HepG2 (cell line): Measurements from ENCODE around the gene OR52H1. TPM values are rescaled to one million over a fixed set of nuclear protein-coding genes. Genes with fewer than 3 reads are reported as not detected.

Experiments
- ATAC-seq: fragments of 200-7000 bp; cut with Tn5 transposase; 3 replicates; pipeline ENCODE4 v1.9.1; 2020; ENCODE audit warnings: mild to moderate bottlenecking, moderate library complexity
- BruUV-seq: library from RNA; stranded (reverse); fragments of 400-500 nt; replicated peaks from 2 replicates; lab custom pipeline; 2021; lab: Mats Ljungman, UMichigan
- CTCF ChIA-PET: fragments of 300-600 bp; formaldehyde crosslinking; extraction: SDS; loops from one replicate; lab custom pipeline; 2021; ENCODE audit warnings: low total read pairs, inconsistent platforms, low intra/inter-chr PET ratio; lab: Yijun Ruan, JAX
- POLR2A ChIA-PET: fragments of 350-600 bp; sonication (Branson Sonifier 250); formaldehyde crosslinking; loops from one replicate; lab custom pipeline; 2020; ENCODE audit warnings: antibody characterized with exemption, inconsistent platforms; lab: Yijun Ruan, JAX
- DNase-seq: peaks from one replicate; pipeline ENCODE4 v3.0.0-alpha.2; 2015; ENCODE audit warnings: low spot score
- FAIRE-seq: peaks from 3 replicates; lab custom pipeline; 2011; peaks lifted over from hg19 to GRCh38; lab: Jason Lieb, UNC
- H2AFZ ChIP-seq: one replicate; pipeline ENCODE4 v1.6.1; 2011; ENCODE audit warnings: low read length, inconsistent platforms
- H3K27ac ChIP-seq: fragments of 300-600 bp; 3 replicates; pipeline ENCODE4 v1.8.0; 2011; ENCODE audit warnings: mixed run types, mild to moderate bottlenecking, mixed read lengths, low read length, inconsistent platforms; ENCODE audit not compliant: insufficient read depth; ENCODE audit errors: extremely low read length
- H3K27me3 ChIP-seq, 2 experiments: fragments of 200-600 bp in 1 of 2; 2 replicates in 1 of 2; 3 replicates in 1 of 2; pipeline versions ENCODE4 v1.6.0 to v1.8.0; 2011; ENCODE audit warnings: low read length in 2 of 2, mild to moderate bottlenecking in 2 of 2, moderate library complexity in 2 of 2, inconsistent platforms in 1 of 2; ENCODE audit not compliant: insufficient read depth in 2 of 2, control insufficient read depth in 1 of 2
- H3K36me3 ChIP-seq, 2 experiments: fragments of 200-600 bp in 1 of 2; replicated peaks in 1 of 2; 2 replicates in 1 of 2; 3 replicates in 1 of 2; pipeline versions ENCODE4 v1.5.1 to v1.8.0; 2011; ENCODE audit warnings: low read length in 2 of 2, inconsistent platforms in 1 of 2; ENCODE audit not compliant: insufficient read depth in 2 of 2, control insufficient read depth in 1 of 2
- H3K4me1 ChIP-seq: 2 replicates; pipeline ENCODE4 v1.5.1; 2012; ENCODE audit warnings: low read length, inconsistent platforms; ENCODE audit not compliant: insufficient read depth
- H3K4me2 ChIP-seq: 2 replicates; pipeline ENCODE4 v1.6.0; 2011; ENCODE audit warnings: low read depth, low read length, inconsistent platforms
- H3K4me3 ChIP-seq, 3 experiments: fragments of 200-600 bp in 1 of 3; sonication (generic), shearing (Covaris generic) in 1 of 3; replicated peaks in 1 of 3; 2 replicates each; pipeline ENCODE4 v1.5.1; 2011 to 2016; ENCODE audit warnings: low read length in 3 of 3, inconsistent platforms in 2 of 3, low read depth in 2 of 3, mild to moderate bottlenecking in 2 of 3, control low read depth in 1 of 3, mixed read lengths in 1 of 3; ENCODE audit not compliant: insufficient read depth in 1 of 3
- H3K79me2 ChIP-seq: one replicate; pipeline ENCODE4 v1.6.1; 2011; ENCODE audit warnings: low read length, inconsistent platforms; ENCODE audit not compliant: insufficient read depth
- H3K9ac ChIP-seq: 2 replicates; pipeline ENCODE4 v1.6.0; 2011; ENCODE audit warnings: mild to moderate bottlenecking, low read depth, low read length, inconsistent platforms; ENCODE audit not compliant: insufficient read depth
- H3K9me3 ChIP-seq: 2 replicates; pipeline ENCODE4 v1.5.1; 2012; ENCODE audit warnings: mild to moderate bottlenecking, low read length
- H4K20me1 ChIP-seq: 2 replicates; pipeline ENCODE4 v1.6.0; 2011; ENCODE audit warnings: inconsistent platforms, mild to moderate bottlenecking, low read length, moderate library complexity; ENCODE audit not compliant: insufficient read depth
- ARHGAP35 ChIP-seq: sonication (generic); formaldehyde crosslinking; IDR thresholded peaks from 2 replicates; pipeline ENCODE4 v1.9.0; 2022; ENCODE audit warnings: mild to moderate bottlenecking, inconsistent platforms, moderate library complexity, missing genetic modification reagents, borderline replicate concordance
- ATF2 ChIP-seq: sonication (generic); formaldehyde crosslinking; IDR thresholded peaks from 2 replicates; pipeline ENCODE4 v1.4.0; 2020; ENCODE audit warnings: missing genetic modification reagents
- BRD4 ChIP-seq: sonication (generic); formaldehyde crosslinking; IDR thresholded peaks from 2 replicates; pipeline ENCODE4 v1.4.0; 2020; ENCODE audit warnings: missing genetic modification reagents
- HCFC1 ChIP-seq: fragments of 150-350 bp; IDR thresholded peaks from 2 replicates; pipeline ENCODE4 v1.6.1; 2014; ENCODE audit warnings: low read depth, low read length
- IKZF5 ChIP-seq: IDR thresholded peaks from 2 replicates; pipeline ENCODE4 v1.6.1; 2018; ENCODE audit warnings: missing genetic modification reagents, mild to moderate bottlenecking, missing compliant biosample characterization
- NFE2L2 ChIP-seq: fragments of 150-350 bp; IDR thresholded peaks from 2 replicates; pipeline ENCODE4 v1.6.1; 2014; ENCODE audit warnings: low read length
- STAT5B ChIP-seq: sonication (generic); formaldehyde crosslinking; IDR thresholded peaks from 2 replicates; pipeline ENCODE4 v1.4.0; 2020; ENCODE audit warnings: missing genetic modification reagents
- ZNF234 ChIP-seq: sonication (generic); formaldehyde crosslinking; conservative IDR thresholded peaks from 2 replicates; pipeline ENCODE4 v1.5.1; 2020; ENCODE audit warnings: mild to moderate bottlenecking, missing genetic modification reagents
- ZNF264 ChIP-seq: sonication (generic); formaldehyde crosslinking; IDR thresholded peaks from 2 replicates; pipeline ENCODE4 v1.4.0; 2020; ENCODE audit warnings: missing genetic modification reagents
- ZNF513 ChIP-seq: sonication (generic); formaldehyde crosslinking; conservative IDR thresholded peaks from 2 replicates; pipeline ENCODE4 v1.5.0; 2020; ENCODE audit warnings: missing genetic modification reagents
- ZNF878 ChIP-seq: sonication (generic); formaldehyde crosslinking; IDR thresholded peaks from 2 replicates; pipeline ENCODE4 v1.8.1; 2023; ENCODE audit warnings: mild to moderate bottlenecking, missing genetic modification reagents, moderate library complexity
- ZSCAN25 ChIP-seq: sonication (generic); formaldehyde crosslinking; IDR thresholded peaks from 2 replicates; pipeline ENCODE4 v1.8.0; 2022; ENCODE audit warnings: mild to moderate bottlenecking, missing genetic modification reagents
- ZSCAN5A ChIP-seq: sonication (generic); formaldehyde crosslinking; IDR thresholded peaks from 2 replicates; pipeline ENCODE4 v1.8.0; 2022; ENCODE audit warnings: mild to moderate bottlenecking, missing genetic modification reagents, borderline replicate concordance
- WGBS: methylation state at CpG from one replicate; pipeline ENCODE4 v1.1.6; 2017; ENCODE audit warnings: low lambda C conversion rate; 5-methylcytosine and 5-hydroxymethylcytosine counted together
- in situ Hi-C: cut with HindIII; loops from 2 replicates; pipeline ENCODE4 v1.10.0; 2017; ENCODE audit warnings: low pct_unique_long_range_greater_than_20kb; ENCODE audit not compliant: extremely low pct_ligation_motif_present
- intact Hi-C: fragments of 100-400 bp; cut with micrococcal nuclease; formaldehyde crosslinking; loops from one replicate; pipeline ENCODE4 v1.10.0; 2022; ENCODE audit not compliant: unreplicated experiment
- polyA plus RNA-seq, 8 experiments: library from polyadenylated mRNA; depleted of rRNA in 3 of 8; stranded (reverse) in 7 of 8; unstranded in 1 of 8; fragments of >200 nt; fragmentation: Illumina TruSeq in 4 of 8; extraction: Trizol in 4 of 8; gene quantifications; 2 replicates each; pipeline versions ENCODE4 v1.2.1 to v1.2.3, GENCODE V29; 2011 to 2016; ENCODE audit warnings: low read depth in 4 of 8, missing spikeins in 1 of 8, mixed read lengths in 1 of 8; ENCODE audit not compliant: insufficient read depth in 1 of 8
- total RNA-seq, 5 experiments: library from RNA; depleted of rRNA; stranded (reverse); fragments of >200 nt; fragmentation: Illumina TruSeq; extraction: Trizol; gene quantifications; 2 replicates each; pipeline ENCODE4 v1.2.3, GENCODE V29; 2016; ENCODE audit warnings: low read depth in 1 of 5

Gene OR52H1
- total and polyA plus RNA-seq, 2 of the 13 experiments (the other 11 are each of a cell fraction or from before 2014, with no cell fraction given) = not detected

GRCh38 chr11:5575152-5575551 lies 26.8 kb upstream of the OR52H1 start:
- 3% methylated on average over 4 of the region's 4 CpGs for WGBS
- Histone ChIP-seq H3K4me3 (no peak overlapping the region), H3K79me2 (no peaks in the 10 kb centered on the region), H3K9ac (no peak overlapping the region), H3K4me2 (no peak overlapping the region), H3K27ac (no peak overlapping the region), H3K9me3 (no peaks in the 10 kb centered on the region), H3K36me3 (no peaks in the 10 kb centered on the region), H2AFZ (no peak overlapping the region), H3K27me3 (no peaks in the 10 kb centered on the region; a peak in 1 of 5 replicates), H4K20me1 (no peaks in the 10 kb centered on the region), H3K4me1 (no peaks in the 10 kb centered on the region)
- TF ChIP-seq ZSCAN25 (no peak), ZNF878 (CRISPR knock-in tag) (no peak), ZNF234 (CRISPR knock-in tag) (no peak), ATF2 (CRISPR knock-in tag) (no peak), BRD4 (CRISPR knock-in tag) (no peak), ZSCAN5A (CRISPR knock-in tag) (no peak), ZNF513 (no peak), ZNF264 (CRISPR knock-in tag) (no peak), IKZF5 (CRISPR knock-in tag) (no peak), ARHGAP35 (no peak), NFE2L2 (no peak), STAT5B (no peak), HCFC1 (no peak)
- in situ Hi-C loops (no loop called here), intact Hi-C loops (no loop called here)
- FAIRE-seq (no peak), ATAC-seq (no peak), DNase-seq (no peak)
- ChIA-PET CTCF (no interaction called here), POLR2A (no interaction called here)
- no TSS peak for BruUV-seq
